Neuronal stem cell (in vitro differentiated cells): ENCODE results near the gene PDE2A.

Experiments used
- DNase-seq: peaks from one replicate; pipeline ENCODE4 v3.0.0-alpha.2; 2013; ENCODE audit warnings: low spot score
- H2AFZ ChIP-seq: one replicate; pipeline ENCODE4 v1.6.1; 2013; ENCODE audit warnings: mild to moderate bottlenecking, low read length, inconsistent platforms
- H2AK5ac ChIP-seq: 2 replicates; pipeline ENCODE4 v1.6.1; 2013; ENCODE audit warnings: low read depth, mild to moderate bottlenecking, inconsistent platforms, low read length, moderate library complexity, mixed read lengths
- H2BK120ac ChIP-seq: 2 replicates; pipeline ENCODE4 v1.6.1; 2013; ENCODE audit warnings: low read depth, mild to moderate bottlenecking, inconsistent platforms, low read length, moderate library complexity, mixed read lengths
- H2BK12ac ChIP-seq: one replicate; pipeline ENCODE4 v1.6.1; 2013; ENCODE audit warnings: low read length, inconsistent platforms
- H2BK15ac ChIP-seq: 2 replicates; pipeline ENCODE4 v1.6.1; 2013; ENCODE audit warnings: mild to moderate bottlenecking, low read length, inconsistent platforms, mixed read lengths
- H2BK5ac ChIP-seq: one replicate; pipeline ENCODE4 v1.6.1; 2013; ENCODE audit warnings: inconsistent platforms, mild to moderate bottlenecking, low read length, moderate library complexity
- H3K14ac ChIP-seq: one replicate; pipeline ENCODE4 v1.6.1; 2013; ENCODE audit warnings: low read length, inconsistent platforms
- H3K18ac ChIP-seq: 2 replicates; pipeline ENCODE4 v1.6.1; 2013; ENCODE audit warnings: low read length, inconsistent platforms
- H3K23ac ChIP-seq: 2 replicates; pipeline ENCODE4 v1.6.1; 2013; ENCODE audit warnings: low read depth, mild to moderate bottlenecking, mixed read lengths, low read length, inconsistent platforms; ENCODE audit not compliant: poor library complexity
- H3K27ac ChIP-seq: replicated peaks from 3 replicates; pipeline ENCODE4 v1.5.1; 2013; ENCODE audit warnings: low read length, inconsistent platforms
- H3K27me3 ChIP-seq, 3 experiments: 2 replicates each; pipeline ENCODE4 v1.6.1; 2013; ENCODE audit warnings: low read length in 3 of 3, mild to moderate bottlenecking in 2 of 3, inconsistent platforms in 1 of 3, low read depth in 1 of 3, mixed read lengths in 1 of 3, moderate library complexity in 1 of 3; ENCODE audit not compliant: control insufficient read depth in 3 of 3, insufficient read depth in 3 of 3
- H3K36me3 ChIP-seq, 2 donors: replicated peaks in 1 of 2; 2 replicates each; pipeline ENCODE4 v1.6.1; 2013; ENCODE audit warnings: low read length in 2 of 2; ENCODE audit not compliant: control insufficient read depth in 2 of 2, insufficient read depth in 2 of 2
- H3K4ac ChIP-seq: 2 replicates; pipeline ENCODE4 v1.6.1; 2013; ENCODE audit warnings: inconsistent platforms, mild to moderate bottlenecking, low read length, moderate library complexity
- H3K4me1 ChIP-seq, 2 donors: 1 replicate in 1 of 2; 2 replicates in 1 of 2; pipeline ENCODE4 v1.6.1; 2013; ENCODE audit warnings: low read length in 2 of 2, low read depth in 1 of 2; ENCODE audit not compliant: control insufficient read depth in 2 of 2, insufficient read depth in 1 of 2
- H3K4me2 ChIP-seq: one replicate; pipeline ENCODE4 v1.6.1; 2013; ENCODE audit warnings: mild to moderate bottlenecking, low read length, inconsistent platforms; ENCODE audit not compliant: insufficient read depth, poor library complexity, severe bottlenecking
- H3K4me3 ChIP-seq, 2 donors: 2 replicates each; pipeline ENCODE4 v1.5.1; 2013; ENCODE audit warnings: low read length in 2 of 2, mild to moderate bottlenecking in 2 of 2, inconsistent platforms in 1 of 2, moderate library complexity in 1 of 2
- H3K79me1 ChIP-seq: one replicate; pipeline ENCODE4 v1.6.1; 2013; ENCODE audit warnings: low read depth, mild to moderate bottlenecking, inconsistent platforms, low read length, moderate library complexity
- H3K9ac ChIP-seq: one replicate; pipeline ENCODE4 v1.6.1; 2013; ENCODE audit warnings: mild to moderate bottlenecking, low read depth, low read length, inconsistent platforms; ENCODE audit not compliant: poor library complexity
- H3K9me3 ChIP-seq, 2 donors: replicated peaks in 1 of 2; 2 replicates each; pipeline versions ENCODE3 to v1.6.1; 2013; ENCODE audit warnings: low read length in 2 of 2, mild to moderate bottlenecking in 2 of 2, inconsistent platforms in 1 of 2, low read depth in 1 of 2, mixed read lengths in 1 of 2, moderate library complexity in 1 of 2; ENCODE audit not compliant: control insufficient read depth in 2 of 2, insufficient read depth in 1 of 2
- H4K8ac ChIP-seq: one replicate; pipeline ENCODE4 v1.6.1; 2013; ENCODE audit warnings: low read depth, mild to moderate bottlenecking, inconsistent platforms, low read length, moderate library complexity
- H4K91ac ChIP-seq: one replicate; pipeline ENCODE4 v1.6.1; 2013; ENCODE audit warnings: low read length, low read depth, mild to moderate bottlenecking, inconsistent platforms; ENCODE audit not compliant: poor library complexity
- WGBS, 2 donors: extraction: QIAGEN DNeasy Blood & Tissue Kit; methylation state at CpG; one replicate each; pipeline ENCODE4 v1.1.7; 2013; ENCODE audit warnings: missing lambda C conversion rate in 2 of 2, mixed read lengths in 1 of 2; ENCODE audit not compliant: insufficient read length in 2 of 2, insufficient replicate concordance in 1 of 2; ENCODE audit errors: extremely low coverage in 2 of 2; 5-methylcytosine and 5-hydroxymethylcytosine counted together

Gene PDE2A

DNA sequence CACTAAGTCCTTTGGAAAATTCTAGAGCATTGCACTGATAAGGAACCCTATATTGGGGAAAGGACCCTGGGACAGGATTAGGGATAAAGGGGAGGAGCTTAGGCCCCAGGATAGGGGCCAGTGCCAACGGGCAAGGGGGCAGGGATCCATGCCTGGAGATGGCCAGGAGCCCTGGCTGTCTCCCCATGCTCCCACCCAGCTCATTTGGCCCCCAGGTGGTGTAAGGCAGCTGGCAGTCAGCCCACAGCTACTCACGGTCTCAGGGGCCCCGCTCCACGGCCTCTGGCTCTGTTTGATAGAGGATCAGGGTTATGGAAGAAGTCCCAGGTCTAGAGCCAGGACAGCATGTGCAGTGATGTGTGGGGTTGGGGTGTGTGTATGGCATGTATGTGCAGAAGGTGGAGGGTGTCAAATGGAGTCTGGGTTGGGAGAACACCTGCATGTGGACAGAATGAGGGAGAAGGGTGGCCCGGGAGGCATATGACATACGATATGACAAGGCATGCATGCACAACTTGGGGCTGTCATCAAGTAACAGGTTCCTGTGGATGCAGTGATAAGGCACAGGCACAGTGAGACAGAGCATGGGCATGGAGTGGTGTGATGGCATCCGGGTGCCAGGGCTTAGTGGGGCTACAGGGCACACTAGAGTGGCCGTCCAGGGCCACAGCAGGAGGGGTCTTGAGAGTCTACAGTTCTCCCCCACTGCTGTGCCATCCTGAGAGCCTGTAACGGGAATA is 18.4 kb upstream of the PDE2A start:
- H2BK5ac ChIP-seq = no peak overlapping the region
- peak overlapping the region; percentile 12 for H3K14ac ChIP-seq
- no peak for DNase-seq
- no peak overlapping the region for H3K4me3 ChIP-seq
- no peaks in the 10 kb centered on the region for H3K27me3 ChIP-seq
- no peak overlapping the region for H3K18ac ChIP-seq
- no peak overlapping the region for H2BK120ac ChIP-seq
- peaks cover 0 to 8% of the 10 kb centered on the region in 2 donors for H3K4me1 ChIP-seq
- H2AFZ ChIP-seq = no peak overlapping the region
- H4K8ac ChIP-seq = no peak overlapping the region
- peak overlapping the region; percentile 31 for H2BK12ac ChIP-seq
- no peaks in the 10 kb centered on the region for H3K9me3 ChIP-seq
- H3K4me2 ChIP-seq = peak overlapping the region; percentile 3
- H2BK15ac ChIP-seq = no peak overlapping the region
- no peak overlapping the region for H4K91ac ChIP-seq
- H3K4ac ChIP-seq = no peak overlapping the region
- peaks cover 21 to 58% of the 10 kb centered on the region in 2 donors for H3K36me3 ChIP-seq
- no CpG with 5 or more reads among the region's 9 CpGs for WGBS, 2 donors
- no peak overlapping the region for H3K27ac ChIP-seq
- no peaks in the 10 kb centered on the region for H3K79me1 ChIP-seq
- peak overlapping the region; percentile 47 for H3K23ac ChIP-seq
- no peak overlapping the region for H3K9ac ChIP-seq
- no peak overlapping the region for H2AK5ac ChIP-seq

DNA sequence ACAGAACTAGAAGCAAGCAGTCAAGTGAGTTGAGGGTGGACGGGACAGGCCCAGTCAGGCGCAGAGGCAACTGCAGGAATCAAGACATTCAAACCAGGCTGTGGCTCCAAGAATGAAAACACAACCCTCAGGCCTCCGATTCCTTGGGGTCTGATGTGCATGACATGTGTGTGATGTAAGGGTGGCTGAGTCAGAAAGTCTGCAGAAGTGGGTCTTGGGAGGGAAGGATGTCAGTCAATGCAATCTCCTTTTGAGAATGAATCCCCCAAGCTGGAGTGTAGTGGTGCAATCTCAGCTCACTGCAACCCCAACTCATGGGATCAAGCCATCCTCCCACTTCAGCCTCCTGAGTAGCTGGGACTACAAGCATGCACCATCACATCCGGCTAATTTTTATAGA is 15.9 kb upstream of the PDE2A start:
- Histone ChIP-seq H4K91ac (no peak overlapping the region), H3K23ac (no peak overlapping the region), H3K18ac (no peak overlapping the region), H3K79me1 (no peaks in the 10 kb centered on the region), H4K8ac (no peak overlapping the region), H3K27me3 (no peaks in the 10 kb centered on the region), H3K4me2 (no peak overlapping the region), H2BK120ac (no peak overlapping the region), H3K9ac (no peak overlapping the region), H2BK15ac (no peak overlapping the region), H2BK12ac (no peak overlapping the region), H3K27ac (no peak overlapping the region), H3K4me3 (no peak overlapping the region), H3K14ac (no peak overlapping the region), H3K4ac (no peak overlapping the region), H2AK5ac (no peak overlapping the region), H2BK5ac (no peak overlapping the region), H3K9me3 (no peaks in the 10 kb centered on the region), H3K4me1 (no peaks in the 10 kb centered on the region), H2AFZ (no peak overlapping the region), H3K36me3 (peaks cover 19 to 42% of the 10 kb centered on the region in 2 donors)
- no peak for DNase-seq
- WGBS, 2 donors = no CpG with 5 or more reads among the region's 4 CpGs

DNA sequence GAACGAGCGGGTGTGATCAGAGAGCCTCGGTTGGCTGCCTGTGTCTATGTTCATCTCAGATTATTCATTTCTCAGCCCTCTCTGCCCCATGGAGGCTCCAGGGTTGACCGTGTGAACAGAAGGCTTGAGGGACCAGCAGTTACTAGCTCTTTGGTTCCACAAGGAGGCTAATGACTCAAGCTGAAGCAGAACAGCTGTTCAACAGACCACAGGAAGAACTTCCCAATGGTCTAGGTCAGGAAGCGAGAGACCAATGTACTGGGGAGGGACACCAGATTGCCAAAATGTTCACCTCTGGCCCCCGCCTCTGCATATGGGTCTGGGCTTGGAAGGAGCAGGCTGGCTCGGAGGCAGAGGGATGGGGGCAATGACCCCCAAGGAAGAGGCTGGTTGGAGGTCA is 14.7 kb upstream of the PDE2A start:
- no CpG with 5 or more reads among the region's 7 CpGs for WGBS, 2 donors
- no peaks in the 10 kb centered on the region for H3K9me3 ChIP-seq
- no peak overlapping the region for H4K8ac ChIP-seq
- peaks cover 0 to 3% of the 10 kb centered on the region in 2 donors for H3K4me1 ChIP-seq
- no peak overlapping the region for H3K4ac ChIP-seq
- H4K91ac ChIP-seq = no peak overlapping the region
- H3K27me3 ChIP-seq = no peaks in the 10 kb centered on the region
- H2AK5ac ChIP-seq = no peak overlapping the region
- no peak overlapping the region for H3K9ac ChIP-seq
- no peak overlapping the region for H2BK15ac ChIP-seq
- peaks cover 13 to 30% of the 10 kb centered on the region in 2 donors for H3K36me3 ChIP-seq
- H3K14ac ChIP-seq = peak overlapping the region; percentile 78
- no peak for DNase-seq
- H3K18ac ChIP-seq = peak overlapping the region; percentile 16
- H2BK120ac ChIP-seq = no peak overlapping the region
- H3K79me1 ChIP-seq = no peaks in the 10 kb centered on the region
- H3K27ac ChIP-seq = no peak overlapping the region
- H3K4me3 ChIP-seq = no peak overlapping the region
- peak overlapping the region; percentile 35 for H3K23ac ChIP-seq
- H2BK12ac ChIP-seq = no peak overlapping the region
- H2BK5ac ChIP-seq = peak overlapping the region; percentile 59
- no peak overlapping the region for H3K4me2 ChIP-seq
- H2AFZ ChIP-seq = no peak overlapping the region

DNA sequence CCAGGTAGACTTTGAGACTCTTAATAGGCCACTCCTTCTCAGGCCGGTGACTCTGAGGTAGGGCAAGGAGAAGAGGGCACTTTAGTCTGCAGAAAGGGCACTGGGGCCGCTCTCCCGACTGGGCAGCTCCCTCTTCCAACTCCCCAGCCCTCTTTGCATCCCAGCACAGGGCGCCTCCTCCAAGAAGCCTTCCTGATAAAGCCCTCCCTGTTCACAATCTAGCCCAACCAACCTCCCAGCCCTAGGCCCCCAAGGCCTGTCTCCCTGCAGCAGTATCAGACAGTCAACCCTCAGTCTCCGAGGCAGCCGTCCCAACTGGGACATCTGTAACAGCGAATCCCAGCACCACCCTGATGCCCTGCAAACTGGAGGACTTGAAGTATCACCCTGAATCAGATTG is 14.3 kb upstream of the PDE2A start:
- no peak overlapping the region for H3K9ac ChIP-seq
- no peak overlapping the region for H3K4ac ChIP-seq
- no peaks in the 10 kb centered on the region for H3K79me1 ChIP-seq
- H3K23ac ChIP-seq = peak overlapping the region; percentile 3
- H2BK120ac ChIP-seq = no peak overlapping the region
- no peak overlapping the region for H2BK5ac ChIP-seq
- WGBS, 2 donors = no CpG with 5 or more reads among the region's 7 CpGs
- H3K18ac ChIP-seq = no peak overlapping the region
- no peaks in the 10 kb centered on the region for H3K9me3 ChIP-seq
- no peak overlapping the region for H2AFZ ChIP-seq
- H4K8ac ChIP-seq = no peak overlapping the region
- H2BK12ac ChIP-seq = no peak overlapping the region
- peaks cover 0 to 4% of the 10 kb centered on the region in 2 donors for H3K4me1 ChIP-seq
- no peak for DNase-seq
- H2AK5ac ChIP-seq = no peak overlapping the region
- H3K4me3 ChIP-seq = no peak overlapping the region
- no peak overlapping the region for H4K91ac ChIP-seq
- no peak overlapping the region for H3K14ac ChIP-seq
- no peak overlapping the region for H3K4me2 ChIP-seq
- H3K36me3 ChIP-seq = peaks cover 10 to 27% of the 10 kb centered on the region in 2 donors
- H2BK15ac ChIP-seq = no peak overlapping the region
- H3K27me3 ChIP-seq = no peaks in the 10 kb centered on the region
- no peak overlapping the region for H3K27ac ChIP-seq
